Omental fat pad (tissue), 4 donors: Measurements from ENCODE around the gene SYNGR2. TPM values are rescaled to one million over a fixed set of nuclear protein-coding genes. Genes with fewer than 3 reads are reported as not detected.
A peak's percentile ranks its signal among the peaks of the same experiment; 100 is the strongest.

Experiments used
- ATAC-seq: fragments of 150-250 bp; one replicate; pipeline ENCODE4 v1.9.1; 2016; ENCODE audit warnings: mild to moderate bottlenecking, moderate library complexity; ENCODE audit not compliant: low FRiP score
- DNase-seq: peaks from one replicate; pipeline ENCODE4 v3.0.0-alpha.2; 2019; ENCODE audit warnings: low spot score
- total RNA-seq, 4 donors: library from RNA; depleted of rRNA; stranded (reverse); fragments of >200 nt; gene quantifications; one replicate each; pipeline ENCODE4 v1.1.0, GENCODE V29; 2016
- TF ChIP-seq, protein P1 (sequence below), 3 donors: fragments of 450-650 bp; IDR thresholded peaks; one replicate each; pipeline ENCODE4 v1.5.1; 2016 to 2017; ENCODE audit warnings: antibody characterized with exemption in 3 of 3, mild to moderate bottlenecking in 3 of 3, moderate library complexity in 2 of 3

Gene SYNGR2
- total RNA-seq, 4 donors from 2014 or later, result 24.3 to 80.6 (median 52.4) TPM

DNA sequence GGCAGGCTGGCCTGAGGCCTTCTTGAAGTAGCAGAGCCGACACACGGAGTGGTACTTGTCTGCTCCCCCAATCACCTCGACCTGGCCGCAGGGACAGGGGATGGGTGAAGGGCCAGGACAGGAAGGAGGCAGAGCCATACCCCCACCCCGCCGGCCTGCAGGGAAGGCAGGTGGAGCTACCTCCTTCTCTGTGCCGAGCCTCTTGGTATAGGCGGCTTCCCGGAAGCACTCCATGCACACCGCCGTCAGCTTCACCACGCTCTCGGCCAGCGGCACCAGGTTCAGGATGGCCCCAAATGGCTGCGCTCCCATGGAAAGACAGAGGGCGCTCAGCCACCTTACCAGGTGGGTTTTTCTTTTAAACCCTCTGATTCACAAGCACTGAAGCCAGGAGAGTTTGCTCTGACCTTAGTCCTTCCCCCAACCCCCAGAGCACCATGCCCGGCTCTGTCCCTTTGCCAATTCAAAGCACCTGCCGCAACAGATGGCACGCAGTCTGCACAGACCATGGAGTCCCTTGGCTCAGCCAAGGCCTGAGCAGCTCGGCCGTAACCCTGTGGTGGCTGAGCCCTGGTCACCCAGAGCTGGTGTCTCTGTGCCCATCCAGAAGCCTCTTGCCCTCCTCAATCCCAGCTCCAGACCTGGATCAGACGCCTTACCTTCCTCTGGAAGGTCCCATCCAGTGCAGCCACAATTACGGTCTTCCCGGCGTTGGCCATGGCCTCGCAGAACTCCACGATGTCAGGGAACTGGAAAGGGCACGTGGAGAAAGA is 6.7 kb downstream of the SYNGR2 start:
- TF ChIP-seq, protein P1, sequence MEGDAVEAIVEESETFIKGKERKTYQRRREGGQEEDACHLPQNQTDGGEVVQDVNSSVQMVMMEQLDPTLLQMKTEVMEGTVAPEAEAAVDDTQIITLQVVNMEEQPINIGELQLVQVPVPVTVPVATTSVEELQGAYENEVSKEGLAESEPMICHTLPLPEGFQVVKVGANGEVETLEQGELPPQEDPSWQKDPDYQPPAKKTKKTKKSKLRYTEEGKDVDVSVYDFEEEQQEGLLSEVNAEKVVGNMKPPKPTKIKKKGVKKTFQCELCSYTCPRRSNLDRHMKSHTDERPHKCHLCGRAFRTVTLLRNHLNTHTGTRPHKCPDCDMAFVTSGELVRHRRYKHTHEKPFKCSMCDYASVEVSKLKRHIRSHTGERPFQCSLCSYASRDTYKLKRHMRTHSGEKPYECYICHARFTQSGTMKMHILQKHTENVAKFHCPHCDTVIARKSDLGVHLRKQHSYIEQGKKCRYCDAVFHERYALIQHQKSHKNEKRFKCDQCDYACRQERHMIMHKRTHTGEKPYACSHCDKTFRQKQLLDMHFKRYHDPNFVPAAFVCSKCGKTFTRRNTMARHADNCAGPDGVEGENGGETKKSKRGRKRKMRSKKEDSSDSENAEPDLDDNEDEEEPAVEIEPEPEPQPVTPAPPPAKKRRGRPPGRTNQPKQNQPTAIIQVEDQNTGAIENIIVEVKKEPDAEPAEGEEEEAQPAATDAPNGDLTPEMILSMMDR (IDR thresholded peaks at IDR 0.05), result no peak
- ATAC-seq (peak; percentile 7), DNase-seq (no peak)

DNA sequence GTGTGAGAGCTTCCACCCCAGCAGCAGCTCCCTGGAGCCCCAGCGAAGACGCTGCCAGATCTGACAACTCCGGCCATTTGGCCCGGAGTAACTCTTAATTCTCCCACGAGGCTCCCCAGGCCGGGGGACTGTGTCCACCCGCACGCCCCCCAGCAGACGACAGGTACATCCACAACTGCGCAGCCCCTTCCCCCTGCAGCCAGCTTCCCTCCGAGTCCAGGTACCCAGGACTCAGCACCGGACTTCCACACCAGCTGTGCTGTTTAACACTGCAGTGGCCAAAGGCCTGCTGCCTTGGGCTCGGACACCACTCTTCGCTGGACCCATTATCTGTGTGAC is 7.2 kb downstream of the SYNGR2 start:
- TF ChIP-seq, protein P1 (IDR thresholded peaks at IDR 0.05), result no peak
- DNase-seq (no peak), ATAC-seq (no peak)

DNA sequence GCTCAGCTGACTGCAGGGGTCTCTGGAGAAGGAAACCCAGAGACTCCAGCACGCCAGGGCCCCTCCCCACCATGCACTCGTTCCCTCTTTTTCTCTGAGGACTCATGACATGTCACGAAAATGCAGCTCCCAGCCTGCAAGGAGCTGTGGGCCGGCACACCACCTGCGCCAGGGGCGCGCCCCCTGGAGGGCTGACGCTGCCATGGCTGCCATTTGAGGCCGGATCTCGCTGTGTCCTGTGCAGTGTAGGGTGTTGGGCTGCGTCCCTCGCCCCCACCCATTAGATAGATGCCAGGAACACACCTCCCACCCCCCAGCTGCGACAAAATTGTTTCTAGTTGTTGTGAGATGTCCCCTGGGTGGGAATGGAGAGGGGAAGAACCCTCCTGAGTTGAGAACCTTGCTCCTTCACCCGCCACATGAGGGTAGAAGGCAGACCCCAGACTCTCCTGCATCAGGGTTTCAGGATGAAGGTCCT is 8.2 kb downstream of the SYNGR2 start:
- TF ChIP-seq, protein P1 (IDR thresholded peaks at IDR 0.05), result peak in 1 of 3 donors; percentile 79
- ATAC-seq (peak; percentile 52), DNase-seq (peak; percentile 43)

DNA sequence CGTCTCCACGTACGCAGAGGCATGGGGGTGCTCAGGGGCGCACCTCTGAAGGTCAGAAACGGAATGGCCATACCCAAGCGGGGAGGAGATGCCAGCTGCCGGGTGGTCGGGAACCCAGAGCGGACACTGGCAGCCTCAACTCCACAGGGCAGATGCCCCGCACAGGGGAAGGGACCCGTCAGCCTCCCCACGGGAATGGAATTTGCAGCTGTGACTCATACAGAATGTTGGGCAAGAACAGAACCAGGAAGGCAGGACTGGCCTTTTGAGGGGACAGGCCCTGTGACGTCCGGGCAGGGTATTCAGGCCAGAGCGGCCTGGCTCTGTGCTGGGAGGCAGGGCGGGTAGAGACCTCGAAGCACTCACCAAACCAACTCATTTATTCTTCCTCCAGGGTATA is 11.0 kb downstream of the SYNGR2 start:
- DNase-seq (no peak), ATAC-seq (peak; percentile 23)
- TF ChIP-seq, protein P1 (IDR thresholded peaks at IDR 0.05), result no peak

DNA sequence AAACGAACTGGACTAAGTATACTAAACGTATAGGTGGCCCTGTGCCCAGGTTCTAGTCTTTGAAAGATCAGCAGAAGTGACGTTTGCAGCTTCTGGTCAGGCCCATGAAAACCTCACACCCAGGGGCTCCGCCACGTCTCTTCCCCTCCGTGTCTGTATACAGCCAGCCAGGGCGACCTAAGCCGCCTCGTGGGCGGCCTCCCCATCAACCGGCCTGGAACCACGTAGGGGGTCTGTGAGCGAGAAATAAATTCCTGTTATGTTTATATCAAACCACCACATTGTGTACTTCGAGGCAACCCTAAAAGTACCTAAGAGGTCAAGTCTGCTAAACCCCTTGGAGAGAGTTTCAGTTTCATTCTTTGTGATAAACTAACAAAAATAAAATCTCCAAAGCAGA is 11.7 kb downstream of the SYNGR2 start:
- no peak for ATAC-seq
- no peak for DNase-seq
- TF ChIP-seq, protein P1 (IDR thresholded peaks at IDR 0.05), result no peak

DNA sequence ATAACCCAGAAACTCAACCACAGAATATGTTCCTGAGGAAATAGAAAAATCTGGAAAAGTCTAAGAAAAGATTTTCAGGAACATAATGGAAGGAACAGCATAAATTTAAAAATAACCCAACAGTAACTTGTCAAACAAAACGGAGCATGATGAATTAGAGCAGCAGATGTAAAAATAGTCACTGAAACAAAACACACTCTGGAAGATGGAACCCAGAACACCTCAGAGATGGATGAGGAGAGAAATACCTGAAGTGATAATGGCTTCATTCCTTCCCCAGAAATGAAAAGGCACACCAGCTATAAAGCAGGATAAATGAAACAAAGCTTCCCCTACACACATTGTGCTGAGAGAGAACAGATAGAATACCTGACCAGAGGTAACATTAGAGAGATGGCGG is 12.1 kb downstream of the SYNGR2 start:
- TF ChIP-seq, protein P1 (IDR thresholded peaks at IDR 0.05), result no peak
- no peak for ATAC-seq
- no peak for DNase-seq

DNA sequence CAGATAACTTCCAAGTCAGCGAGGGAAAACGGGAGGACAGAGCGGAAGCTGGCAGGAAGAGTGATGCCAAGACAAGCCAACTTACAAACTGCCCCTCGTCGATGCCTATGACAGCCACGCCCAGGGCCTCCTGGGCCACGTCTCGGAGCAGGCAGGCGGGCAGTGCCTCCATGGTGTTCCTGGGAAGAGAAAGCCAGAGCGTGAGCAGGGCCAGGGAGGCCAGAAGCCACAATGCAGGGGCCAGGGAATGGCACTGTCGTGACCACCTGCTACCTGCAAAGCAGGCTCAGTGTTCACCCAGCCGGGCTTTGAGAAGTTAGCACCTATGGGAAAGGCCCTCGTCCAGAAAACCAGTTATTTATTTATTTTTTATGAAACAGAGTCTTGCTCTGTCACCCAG is 14.1 kb downstream of the SYNGR2 start:
- TF ChIP-seq, protein P1 (IDR thresholded peaks at IDR 0.05), result no peak
- ATAC-seq (no peak), DNase-seq (no peak)
